Measurements from ENCODE around the gene PDZD7.

The PDZD7 gene

DNA sequence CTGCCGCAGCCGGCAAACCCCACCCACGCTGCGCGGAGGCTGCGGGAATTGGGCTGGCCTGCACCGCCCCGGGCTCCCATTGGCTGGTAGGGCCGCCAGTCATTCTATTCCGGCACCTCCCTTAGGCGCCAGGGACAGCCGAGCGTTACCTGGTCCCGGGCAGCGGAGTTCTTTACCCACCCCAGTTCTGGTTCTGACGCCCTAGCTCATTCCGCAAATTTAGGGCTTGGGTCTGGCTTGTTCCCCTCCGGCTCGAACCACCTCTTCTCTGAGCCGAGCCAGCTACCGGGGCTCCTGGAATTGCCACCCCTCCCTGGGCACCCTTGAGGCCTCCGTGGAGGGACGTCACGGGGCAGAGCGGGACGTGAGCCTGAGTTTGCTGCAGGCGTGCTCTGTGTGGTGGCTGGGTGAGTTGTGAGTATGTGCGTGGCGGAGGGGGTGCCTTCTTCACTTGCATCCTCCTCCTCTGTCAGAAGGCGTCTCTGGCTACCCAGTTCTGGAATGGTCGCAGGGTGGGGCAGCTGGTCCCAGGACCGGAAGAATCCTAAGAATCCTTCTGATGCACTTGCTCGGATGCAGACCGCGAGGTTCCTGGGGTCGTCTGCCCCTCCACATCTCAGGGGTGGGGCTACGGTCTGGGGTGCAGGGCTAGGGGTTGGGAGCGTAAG is at the start of gene PDZD7, which contains the start of gene SFXN3:
PDZD7 (minus strand) TSS at position 2 of the 668 bp plus-strand sequence. CDS start 910 bp downstream, outside the sequence.
SFXN3 (plus strand) TSS at position 107 of the 668 bp plus-strand sequence. CDS start 3,461 bp downstream, outside the sequence.
- no peaks in the 10 kb centered on the region for H3K27me3 ChIP-seq (ENCODE audit: insufficient read depth, poor library complexity, severe bottlenecking)

DNA sequence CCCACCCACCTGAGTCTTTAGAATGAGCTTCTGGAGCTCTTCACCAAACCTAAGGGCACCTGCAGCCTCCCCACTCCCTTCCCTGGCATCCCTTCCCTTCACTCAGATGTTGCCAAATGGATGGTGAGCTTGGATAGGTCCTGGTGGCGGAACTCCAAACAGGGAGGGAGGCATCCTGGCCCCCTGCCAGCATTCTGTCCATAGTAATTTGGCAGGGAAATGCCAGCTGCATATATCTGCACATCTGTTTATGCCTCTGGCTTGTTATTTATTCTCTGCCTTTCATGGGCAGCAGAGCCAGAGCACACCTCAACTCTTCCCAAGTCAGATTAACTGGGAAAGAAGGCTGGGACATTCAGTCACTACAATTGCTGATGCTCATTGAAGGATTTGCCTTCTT is 48.9 kb upstream of the PDZD7 start:
- no peaks in the 10 kb centered on the region for H3K4me1 ChIP-seq (ENCODE audit: insufficient read depth, poor library complexity, severe bottlenecking)
- ATAC-seq (ENCODE audit: low read depth) (no peak), DNase-seq (ENCODE audit: low spot score) (no peak)
- H3K27ac ChIP-seq (ENCODE audit: poor library complexity, severe bottlenecking) = no peak overlapping the region
- no peaks in the 10 kb centered on the region for H3K36me3 ChIP-seq (ENCODE audit: low read depth)
- peaks cover 8% of the 10 kb centered on the region for H3K27me3 ChIP-seq (ENCODE audit: insufficient read depth, poor library complexity, severe bottlenecking)
- H3K9me3 ChIP-seq (ENCODE audit: severe bottlenecking) = no peaks in the 10 kb centered on the region
- no peak overlapping the region for H3K4me3 ChIP-seq (ENCODE audit: severe bottlenecking)
- TF ChIP-seq, protein P1, sequence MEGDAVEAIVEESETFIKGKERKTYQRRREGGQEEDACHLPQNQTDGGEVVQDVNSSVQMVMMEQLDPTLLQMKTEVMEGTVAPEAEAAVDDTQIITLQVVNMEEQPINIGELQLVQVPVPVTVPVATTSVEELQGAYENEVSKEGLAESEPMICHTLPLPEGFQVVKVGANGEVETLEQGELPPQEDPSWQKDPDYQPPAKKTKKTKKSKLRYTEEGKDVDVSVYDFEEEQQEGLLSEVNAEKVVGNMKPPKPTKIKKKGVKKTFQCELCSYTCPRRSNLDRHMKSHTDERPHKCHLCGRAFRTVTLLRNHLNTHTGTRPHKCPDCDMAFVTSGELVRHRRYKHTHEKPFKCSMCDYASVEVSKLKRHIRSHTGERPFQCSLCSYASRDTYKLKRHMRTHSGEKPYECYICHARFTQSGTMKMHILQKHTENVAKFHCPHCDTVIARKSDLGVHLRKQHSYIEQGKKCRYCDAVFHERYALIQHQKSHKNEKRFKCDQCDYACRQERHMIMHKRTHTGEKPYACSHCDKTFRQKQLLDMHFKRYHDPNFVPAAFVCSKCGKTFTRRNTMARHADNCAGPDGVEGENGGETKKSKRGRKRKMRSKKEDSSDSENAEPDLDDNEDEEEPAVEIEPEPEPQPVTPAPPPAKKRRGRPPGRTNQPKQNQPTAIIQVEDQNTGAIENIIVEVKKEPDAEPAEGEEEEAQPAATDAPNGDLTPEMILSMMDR (IDR thresholded peaks at IDR 0.05; ENCODE audit: poor library complexity, severe bottlenecking) = no peak

More for the DNA sequence above, at the start of gene PDZD7, which contains the start of gene SFXN3:
- peaks cover 16% of the 10 kb centered on the region for H3K36me3 ChIP-seq (ENCODE audit: low read depth)
- peak; percentile 83 for ATAC-seq (ENCODE audit: low read depth)
- no peaks in the 10 kb centered on the region for H3K4me1 ChIP-seq (ENCODE audit: insufficient read depth, poor library complexity, severe bottlenecking)
- DNase-seq (ENCODE audit: low spot score) = peak; percentile 93
- H3K4me3 ChIP-seq (ENCODE audit: severe bottlenecking) = peak within 1 kb of the TSS; percentile 48
- TF ChIP-seq, protein P1 (IDR thresholded peaks at IDR 0.05; ENCODE audit: poor library complexity, severe bottlenecking) = no peak
- H3K27ac ChIP-seq (ENCODE audit: poor library complexity, severe bottlenecking) = peak within 1 kb of the TSS; percentile 84
- no peaks in the 10 kb centered on the region for H3K9me3 ChIP-seq (ENCODE audit: severe bottlenecking)

DNA sequence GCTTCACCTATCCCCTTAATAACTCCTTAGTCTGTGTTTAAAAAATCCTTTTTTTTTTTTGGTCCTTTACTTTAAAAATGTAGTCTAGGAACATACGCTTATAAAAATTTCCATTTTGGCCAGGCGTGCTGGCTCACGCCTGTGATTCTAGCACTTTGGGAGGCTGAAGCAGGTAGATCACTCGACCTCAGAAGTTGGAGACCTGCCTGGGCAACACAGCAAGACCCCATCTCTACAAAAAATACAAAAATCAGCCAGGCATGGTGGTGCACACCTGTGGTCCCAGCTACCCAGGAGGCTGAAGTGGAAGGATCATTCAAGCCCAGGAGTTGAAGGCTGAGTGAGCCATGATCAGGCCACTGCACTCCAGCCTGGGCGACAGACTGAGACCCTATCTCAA is 45.7 kb upstream of the PDZD7 start:
- no peak for DNase-seq (ENCODE audit: low spot score)
- Histone ChIP-seq H3K27ac (ENCODE audit: poor library complexity, severe bottlenecking) (no peak overlapping the region), H3K9me3 (ENCODE audit: severe bottlenecking) (no peaks in the 10 kb centered on the region), H3K4me1 (ENCODE audit: insufficient read depth, poor library complexity, severe bottlenecking) (no peaks in the 10 kb centered on the region), H3K36me3 (ENCODE audit: low read depth) (no peaks in the 10 kb centered on the region), H3K4me3 (ENCODE audit: severe bottlenecking) (no peak overlapping the region), H3K27me3 (ENCODE audit: insufficient read depth, poor library complexity, severe bottlenecking) (peaks cover 22% of the 10 kb centered on the region)
- ATAC-seq (ENCODE audit: low read depth) = no peak
- TF ChIP-seq, protein P1 (IDR thresholded peaks at IDR 0.05; ENCODE audit: poor library complexity, severe bottlenecking) = no peak

DNA sequence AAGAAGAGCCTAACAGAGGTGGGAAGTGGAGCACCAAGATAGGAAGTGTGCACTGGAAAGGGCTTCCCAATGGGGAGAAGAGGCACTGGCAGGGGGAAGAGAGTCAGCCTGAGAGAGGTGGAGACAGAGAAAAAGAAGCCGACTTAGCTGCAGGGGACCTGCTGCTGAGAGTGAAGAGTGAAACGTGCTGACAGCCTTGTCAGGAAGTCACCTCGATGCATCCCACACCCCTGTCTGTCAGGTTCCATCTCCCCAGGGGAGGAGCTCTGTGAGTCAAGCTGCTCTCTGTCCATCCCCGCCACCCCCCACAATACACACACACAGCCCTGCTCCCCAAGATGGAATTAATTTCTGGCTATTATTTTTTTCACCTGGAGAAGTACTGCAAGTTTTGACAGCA is 44.8 kb upstream of the PDZD7 start:
- ATAC-seq (ENCODE audit: low read depth) (peak; percentile 32; the same call in 1 of the 3 replicates), DNase-seq (ENCODE audit: low spot score) (no peak)
- peaks cover 16% of the 10 kb centered on the region for H3K27me3 ChIP-seq (ENCODE audit: insufficient read depth, poor library complexity, severe bottlenecking)
- H3K4me3 ChIP-seq (ENCODE audit: severe bottlenecking) = no peak overlapping the region
- H3K27ac ChIP-seq (ENCODE audit: poor library complexity, severe bottlenecking) = no peak overlapping the region
- TF ChIP-seq, protein P1 (IDR thresholded peaks at IDR 0.05; ENCODE audit: poor library complexity, severe bottlenecking) = no peak
- H3K36me3 ChIP-seq (ENCODE audit: low read depth) = no peaks in the 10 kb centered on the region
- no peaks in the 10 kb centered on the region for H3K4me1 ChIP-seq (ENCODE audit: insufficient read depth, poor library complexity, severe bottlenecking)
- no peaks in the 10 kb centered on the region for H3K9me3 ChIP-seq (ENCODE audit: severe bottlenecking)

DNA sequence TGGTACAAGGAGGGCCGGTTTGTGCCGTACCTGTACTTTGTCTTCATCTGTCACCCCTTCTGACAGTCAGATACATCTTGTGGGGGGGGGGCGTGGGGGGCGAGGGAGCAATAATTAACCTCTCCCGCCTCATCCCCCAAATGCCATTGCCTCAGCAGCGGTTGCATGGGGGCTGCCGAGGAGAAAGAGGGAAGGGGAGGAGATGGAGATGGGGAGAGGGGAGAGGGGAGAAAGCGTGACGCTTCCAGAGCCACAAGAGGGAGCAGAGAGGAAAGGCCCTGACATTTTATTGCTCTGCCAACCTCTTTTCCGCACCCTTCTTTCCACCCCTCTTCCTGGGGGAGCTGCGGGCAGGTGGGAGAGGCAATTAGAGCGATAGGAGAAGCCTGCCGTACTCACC is 42.7 kb upstream of the PDZD7 start:
- Histone ChIP-seq H3K36me3 (ENCODE audit: low read depth) (no peaks in the 10 kb centered on the region), H3K27ac (ENCODE audit: poor library complexity, severe bottlenecking) (no peak overlapping the region), H3K9me3 (ENCODE audit: severe bottlenecking) (no peaks in the 10 kb centered on the region), H3K4me1 (ENCODE audit: insufficient read depth, poor library complexity, severe bottlenecking) (no peaks in the 10 kb centered on the region), H3K4me3 (ENCODE audit: severe bottlenecking) (no peak overlapping the region), H3K27me3 (ENCODE audit: insufficient read depth, poor library complexity, severe bottlenecking) (peaks cover 14% of the 10 kb centered on the region)
- DNase-seq (ENCODE audit: low spot score) (no peak), ATAC-seq (ENCODE audit: low read depth) (no peak)
- TF ChIP-seq, protein P1 (IDR thresholded peaks at IDR 0.05; ENCODE audit: poor library complexity, severe bottlenecking) = no peak
